Peyer's patch (tissue), 4 donors: Measurements from ENCODE around the gene PLXNC1.

Experiments
- POLR2A ChIP-seq, 2 donors: fragments of 450-650 bp; IDR thresholded peaks; one replicate each; pipeline ENCODE4 v1.5.1; 2017; ENCODE audit warnings: antibody characterized with exemption in 2 of 2, mild to moderate bottlenecking in 2 of 2, moderate library complexity in 2 of 2
- TF ChIP-seq, protein P1 (sequence below), 6 experiments: fragments of 450-650 bp in 4 of 6; fragments of 200-600 bp in 2 of 6; sonication (generic) in 1 of 6; IDR thresholded peaks; one replicate each; pipeline ENCODE4 v1.5.1; 2017 to 2019; ENCODE audit warnings: antibody characterized with exemption in 6 of 6, mild to moderate bottlenecking in 3 of 6, moderate library complexity in 1 of 6

DNA sequence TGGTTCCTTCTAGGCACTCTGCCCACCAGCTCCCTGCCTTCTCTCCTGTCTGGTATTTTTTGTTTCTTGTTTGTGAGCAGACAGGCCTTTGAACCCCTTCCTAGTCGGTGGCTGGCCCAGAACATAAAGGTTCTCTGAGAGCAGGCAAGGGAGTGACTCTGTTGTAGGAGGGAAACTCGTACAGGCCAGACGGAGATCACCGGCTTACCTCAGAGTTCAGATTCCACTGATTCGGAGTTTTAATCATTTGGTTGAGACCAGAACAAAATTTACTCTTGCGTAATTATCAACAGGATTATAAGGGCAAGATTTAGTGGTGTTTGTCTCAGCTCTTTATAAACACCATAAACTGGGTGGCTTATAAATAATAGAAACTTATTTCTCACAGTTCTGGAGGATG, 128.3 kb downstream of the PLXNC1 start:
- TF ChIP-seq, protein P1, sequence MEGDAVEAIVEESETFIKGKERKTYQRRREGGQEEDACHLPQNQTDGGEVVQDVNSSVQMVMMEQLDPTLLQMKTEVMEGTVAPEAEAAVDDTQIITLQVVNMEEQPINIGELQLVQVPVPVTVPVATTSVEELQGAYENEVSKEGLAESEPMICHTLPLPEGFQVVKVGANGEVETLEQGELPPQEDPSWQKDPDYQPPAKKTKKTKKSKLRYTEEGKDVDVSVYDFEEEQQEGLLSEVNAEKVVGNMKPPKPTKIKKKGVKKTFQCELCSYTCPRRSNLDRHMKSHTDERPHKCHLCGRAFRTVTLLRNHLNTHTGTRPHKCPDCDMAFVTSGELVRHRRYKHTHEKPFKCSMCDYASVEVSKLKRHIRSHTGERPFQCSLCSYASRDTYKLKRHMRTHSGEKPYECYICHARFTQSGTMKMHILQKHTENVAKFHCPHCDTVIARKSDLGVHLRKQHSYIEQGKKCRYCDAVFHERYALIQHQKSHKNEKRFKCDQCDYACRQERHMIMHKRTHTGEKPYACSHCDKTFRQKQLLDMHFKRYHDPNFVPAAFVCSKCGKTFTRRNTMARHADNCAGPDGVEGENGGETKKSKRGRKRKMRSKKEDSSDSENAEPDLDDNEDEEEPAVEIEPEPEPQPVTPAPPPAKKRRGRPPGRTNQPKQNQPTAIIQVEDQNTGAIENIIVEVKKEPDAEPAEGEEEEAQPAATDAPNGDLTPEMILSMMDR (IDR thresholded peaks at IDR 0.05), result no peak
- no peak for TF ChIP-seq POLR2A (IDR thresholded peaks at IDR 0.05)
